Measurements from ENCODE around the gene DPYD.

The DPYD gene

DNA sequence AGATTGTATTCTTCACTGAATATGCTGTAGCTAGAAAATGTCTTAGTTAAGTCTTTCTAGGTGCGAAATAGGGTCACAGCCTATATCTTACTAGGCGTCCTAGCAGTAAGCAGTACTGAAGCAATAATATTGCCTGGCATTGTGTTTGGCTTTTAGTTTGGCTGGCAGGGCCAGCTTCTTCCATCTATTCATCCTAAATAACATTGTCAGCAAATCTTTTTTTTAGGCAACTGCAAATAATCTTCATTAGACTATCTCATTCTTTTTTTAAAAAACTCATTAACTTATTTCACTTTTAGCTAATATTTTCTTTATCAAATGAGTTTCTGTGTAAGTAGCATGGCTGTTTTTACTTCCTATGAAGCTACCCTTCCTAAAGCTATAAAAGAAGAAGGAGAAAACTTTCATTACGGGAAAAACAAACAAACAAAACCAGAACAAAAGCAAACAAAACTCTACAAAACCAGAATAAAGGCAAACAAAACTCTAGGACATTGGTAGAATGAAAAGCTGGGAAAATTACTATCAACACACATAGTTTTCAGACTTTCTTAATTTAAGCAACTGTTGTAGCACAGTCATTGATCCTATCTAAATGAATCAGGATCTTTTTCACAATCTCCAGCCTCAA is 506.0 kb downstream of the DPYD start:
- no peak for DNase-seq

DNA sequence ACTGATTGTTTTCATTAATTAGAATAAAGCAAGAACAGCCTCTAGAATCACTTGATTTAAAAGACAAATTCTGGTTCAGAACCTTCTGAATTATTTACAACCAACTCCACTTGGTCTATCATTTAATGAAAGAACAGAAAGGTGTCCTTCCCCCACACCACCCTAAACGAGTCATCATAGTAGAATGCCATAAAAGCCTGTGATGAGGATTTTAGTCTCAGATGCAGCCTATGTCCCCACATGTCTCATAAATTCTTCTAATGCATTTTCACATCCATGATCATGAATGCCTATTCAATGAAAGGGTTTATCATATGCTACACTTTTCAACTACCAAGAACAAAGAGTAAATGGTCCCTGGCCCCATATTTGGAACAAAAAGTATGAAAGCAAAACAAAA is 508.1 kb downstream of the DPYD start:
- no peak for DNase-seq

DNA sequence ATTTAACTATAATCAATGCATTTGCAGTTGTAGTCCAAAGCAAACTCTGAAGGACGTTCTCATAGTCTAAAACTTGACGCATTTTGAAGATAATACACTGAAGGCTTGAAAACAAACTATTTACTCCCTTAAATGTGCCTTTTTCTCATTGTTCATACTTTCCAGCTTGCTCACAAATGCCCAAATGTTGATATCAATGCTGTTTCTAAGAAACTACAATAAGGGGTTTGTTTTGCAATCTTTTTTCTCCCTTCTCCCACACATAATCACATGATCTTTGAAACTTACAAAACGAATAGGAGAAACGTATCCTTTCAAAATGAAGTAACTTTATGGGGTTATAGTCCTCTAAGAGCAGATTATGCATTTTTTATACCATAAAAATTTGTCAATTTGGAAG is 508.7 kb downstream of the DPYD start:
- DNase-seq = no peak

DNA sequence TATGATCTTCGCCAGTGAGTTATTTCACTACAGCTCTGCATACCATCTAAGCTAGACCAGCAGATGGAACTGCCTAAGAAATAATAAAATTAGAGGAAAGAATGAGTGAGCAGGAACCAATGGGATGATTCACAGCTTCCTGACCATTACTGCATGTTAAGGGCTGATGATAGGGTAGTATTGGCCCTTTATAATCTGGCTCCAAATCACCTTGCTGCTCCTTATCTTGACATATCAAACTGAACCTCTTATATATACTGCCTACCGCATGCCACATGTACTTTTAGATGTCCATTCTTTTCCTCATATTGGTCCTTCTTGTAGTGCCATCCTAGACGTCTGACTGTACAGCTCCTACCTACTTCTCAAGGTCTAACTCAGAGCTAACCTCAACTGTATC is 524.4 kb downstream of the DPYD start:
- DNase-seq = no peak

DNA sequence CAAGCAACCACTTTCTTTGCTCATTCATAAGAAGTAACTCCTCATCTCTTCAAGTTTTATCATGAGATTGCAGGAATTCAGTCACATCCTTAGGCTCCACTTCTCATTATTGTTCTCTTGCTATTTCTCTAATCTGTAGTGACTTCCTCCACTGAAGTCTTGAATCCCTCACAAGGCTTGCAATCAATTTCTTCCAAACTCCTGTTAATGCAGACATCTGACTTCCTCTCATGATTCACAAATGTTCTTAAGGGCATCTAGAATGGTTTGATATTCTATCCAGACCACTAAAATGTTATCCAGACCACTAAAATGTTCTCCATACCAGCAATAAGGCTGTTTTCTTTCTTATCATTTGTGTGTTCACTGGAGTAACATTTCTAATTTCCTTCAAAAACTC is 528.1 kb downstream of the DPYD start:
- DNase-seq = no peak

DNA sequence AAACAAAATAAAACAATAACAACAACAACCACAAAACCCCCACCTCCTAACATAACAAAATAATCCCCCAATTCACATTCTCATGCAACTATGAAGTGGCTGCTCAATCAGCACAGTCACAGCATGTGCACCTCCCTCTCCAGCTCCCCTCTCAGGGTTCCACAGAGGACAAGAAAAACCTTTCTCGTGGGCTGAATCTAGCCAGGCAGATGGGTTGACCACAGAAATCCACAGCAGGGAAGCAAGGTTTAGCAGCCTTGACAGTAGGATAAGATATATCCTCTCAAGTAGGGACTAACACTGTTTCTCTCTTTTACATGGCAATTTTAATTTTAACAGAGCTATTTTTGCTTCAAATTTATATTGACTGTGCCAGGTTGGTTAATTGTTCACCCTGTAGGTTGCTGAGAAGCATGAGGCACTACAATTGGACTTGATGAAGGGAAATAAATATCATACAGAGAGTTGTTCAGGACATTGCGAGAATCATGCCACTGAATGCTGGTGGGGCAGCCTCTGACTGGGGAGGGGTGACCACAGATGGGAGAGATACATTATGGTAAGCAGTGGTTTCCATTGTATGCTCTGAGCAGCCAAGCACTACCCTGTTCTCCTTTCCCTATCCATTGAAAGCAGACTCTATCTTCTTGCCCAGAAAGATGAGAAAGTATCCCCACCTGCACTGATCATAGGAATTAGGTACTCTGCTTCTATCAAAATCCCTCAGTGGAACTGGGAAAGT is 535.1 kb downstream of the DPYD start:
- no peak for DNase-seq

DNA sequence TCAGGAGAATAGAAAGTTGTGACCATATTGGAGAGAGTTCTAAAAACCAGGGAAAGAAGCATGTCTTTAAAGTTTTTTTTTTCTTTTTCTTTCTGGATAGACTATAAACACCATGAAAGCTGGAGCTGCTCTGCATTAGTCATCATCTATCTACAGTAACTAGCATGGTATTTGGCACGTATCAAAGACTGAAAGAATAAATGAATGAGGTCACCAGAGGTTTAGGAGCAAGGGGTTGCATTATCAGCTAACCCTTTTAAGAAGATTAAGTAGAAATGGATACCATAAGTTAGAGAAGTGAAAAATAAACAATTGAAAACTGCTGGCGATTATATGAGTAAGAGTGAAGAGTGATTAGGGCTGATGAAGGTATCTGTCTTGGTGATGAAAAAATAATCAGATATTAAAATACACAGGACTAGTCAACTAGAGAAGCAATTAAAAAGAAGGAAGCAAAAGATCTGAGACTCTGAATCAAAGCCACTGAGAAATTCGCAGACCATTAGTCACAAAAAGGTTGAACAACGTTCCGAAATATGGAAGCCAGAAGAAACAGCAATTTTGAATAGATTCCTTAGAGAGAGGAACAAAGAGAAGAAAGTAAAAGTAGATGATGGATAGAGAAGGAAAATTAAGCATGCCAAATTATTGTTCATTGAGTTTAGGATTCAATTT is 536.4 kb downstream of the DPYD start:
- DNase-seq = no peak

DNA sequence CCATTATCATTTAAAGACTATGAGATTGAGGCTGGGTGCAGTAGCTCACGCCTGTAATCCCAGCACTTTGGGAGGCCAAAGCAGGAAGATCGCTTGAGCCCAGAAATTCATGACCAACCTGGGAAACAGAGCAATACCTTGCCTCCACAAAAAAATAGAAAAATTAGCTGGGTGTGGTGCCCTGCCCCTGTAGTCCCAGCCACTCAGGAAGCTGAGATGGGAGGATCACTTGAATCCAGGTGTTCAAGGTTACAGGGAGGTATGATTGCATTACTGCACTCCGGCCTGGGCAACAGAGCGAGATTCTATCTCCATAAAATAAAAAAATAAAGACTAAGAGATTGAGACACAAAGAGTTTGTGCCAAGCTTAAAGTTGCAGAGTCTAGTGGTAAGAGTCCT is 537.0 kb downstream of the DPYD start:
- DNase-seq = no peak

DNA sequence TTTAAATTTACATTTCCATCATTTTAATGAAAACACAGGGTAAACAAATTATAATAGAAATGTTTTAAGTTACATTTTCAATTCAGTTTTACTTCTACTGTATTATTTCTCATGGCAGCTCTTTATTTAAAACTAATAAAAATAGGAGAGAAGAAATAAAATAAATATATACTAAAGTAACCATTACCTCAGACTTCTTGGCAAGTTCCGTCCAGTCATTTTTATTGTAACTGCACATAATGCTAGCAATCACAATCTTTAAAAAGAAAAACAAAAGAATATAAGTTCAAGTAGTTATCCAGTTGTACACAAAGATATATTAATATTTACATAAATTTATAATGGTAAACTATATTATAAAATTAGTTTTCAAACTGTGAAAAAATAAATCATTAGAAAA is 538.6 kb downstream of the DPYD start:
- DNase-seq = no peak

DNA sequence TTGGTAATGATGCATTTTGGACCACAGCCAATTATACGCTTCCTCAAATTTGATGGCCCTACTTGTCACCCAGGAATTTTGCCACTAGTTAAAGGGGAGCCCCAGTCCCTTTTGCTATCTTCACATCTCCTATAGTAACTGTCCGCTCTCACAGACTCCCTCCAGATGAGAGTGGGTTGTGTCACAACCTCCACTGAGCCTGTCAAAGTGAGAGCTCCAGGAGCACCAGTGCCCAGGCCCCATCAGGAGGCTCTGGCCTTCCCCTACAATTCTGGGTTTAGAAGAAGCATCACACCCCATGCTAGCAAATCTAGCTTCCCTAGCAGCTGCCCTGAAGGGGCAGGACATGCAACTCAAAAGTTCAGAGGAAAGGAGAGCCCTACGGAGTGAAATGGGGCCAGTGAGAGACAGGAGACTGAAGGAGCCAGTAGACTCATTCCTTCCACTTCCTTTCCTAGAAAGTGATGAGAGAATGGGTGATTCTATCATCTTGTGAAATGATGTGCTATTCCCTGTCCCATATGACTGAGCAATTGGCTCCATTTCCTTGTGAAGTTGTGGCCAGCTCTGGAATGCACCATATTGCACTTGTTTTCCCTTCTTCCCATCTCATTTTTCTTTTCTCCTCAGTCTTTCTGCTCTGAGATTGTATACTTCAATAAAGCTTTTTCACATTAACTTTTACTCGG is 541.3 kb downstream of the DPYD start:
- DNase-seq = no peak

DNA sequence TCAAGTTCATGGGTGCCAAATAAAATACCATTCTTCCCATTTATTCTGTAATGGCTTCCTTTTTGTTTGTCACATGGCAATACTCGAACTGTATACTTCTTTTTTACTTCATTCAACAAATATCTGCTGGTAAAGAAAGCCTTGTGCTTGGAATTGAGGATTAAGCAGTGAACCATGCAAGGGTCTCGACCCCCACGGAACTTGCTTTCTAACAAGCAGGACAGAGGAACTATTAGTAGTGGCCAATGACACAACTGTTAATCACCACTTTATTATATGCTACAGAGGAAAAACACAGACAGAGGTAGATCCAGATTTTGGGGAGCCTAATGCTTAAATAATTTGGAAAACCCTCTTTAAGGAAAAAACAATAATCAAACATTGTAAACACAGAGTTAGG is 542.2 kb downstream of the DPYD start:
- no peak for DNase-seq

DNA sequence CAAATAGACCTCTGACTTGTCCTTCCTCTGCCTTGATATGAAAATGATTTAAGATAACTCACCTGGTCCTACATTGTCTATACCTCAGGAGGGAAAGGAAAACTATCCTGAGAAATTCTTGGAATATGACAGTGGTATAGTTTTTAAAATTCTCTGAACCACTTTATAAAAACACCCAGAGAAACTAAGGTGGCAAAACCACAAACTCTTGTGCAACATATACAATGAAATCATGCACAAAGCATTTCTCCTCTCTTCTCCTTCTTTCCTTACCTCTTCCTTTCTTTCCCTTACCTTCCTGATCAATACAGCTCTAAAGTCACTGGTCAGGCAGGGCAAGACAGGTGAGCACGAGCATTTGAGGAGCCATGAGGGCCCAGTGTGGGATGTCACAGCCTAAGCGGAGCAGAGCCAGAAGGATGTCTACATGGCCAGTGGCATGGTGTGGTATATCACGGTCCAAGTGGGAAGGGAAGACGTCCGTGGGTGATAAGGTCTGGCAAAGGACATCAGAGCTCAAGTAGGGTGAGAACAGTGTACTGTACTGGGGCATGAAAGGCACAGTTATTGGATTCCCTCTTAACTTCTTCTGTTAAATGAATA is 543.3 kb downstream of the DPYD start:
- DNase-seq = no peak

DNA sequence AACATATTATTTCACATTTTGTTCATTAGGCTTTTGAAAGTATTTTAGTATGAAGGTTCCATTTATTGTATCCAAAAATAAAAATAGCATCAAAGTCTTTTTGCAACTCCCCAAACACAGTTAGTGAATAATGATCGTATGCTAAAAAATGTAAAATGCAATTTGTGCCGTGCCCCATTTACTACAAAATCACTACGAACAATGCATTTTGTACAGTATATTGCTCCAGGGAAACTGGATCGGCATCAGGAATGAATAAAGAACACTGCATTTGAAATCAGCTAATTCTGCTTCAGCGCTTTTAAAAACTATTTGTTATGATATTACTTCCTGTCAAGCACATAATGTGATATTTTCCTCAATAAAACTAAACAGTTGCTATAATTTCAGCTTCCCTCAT is 547.8 kb downstream of the DPYD start:
- DNase-seq = no peak

DNA sequence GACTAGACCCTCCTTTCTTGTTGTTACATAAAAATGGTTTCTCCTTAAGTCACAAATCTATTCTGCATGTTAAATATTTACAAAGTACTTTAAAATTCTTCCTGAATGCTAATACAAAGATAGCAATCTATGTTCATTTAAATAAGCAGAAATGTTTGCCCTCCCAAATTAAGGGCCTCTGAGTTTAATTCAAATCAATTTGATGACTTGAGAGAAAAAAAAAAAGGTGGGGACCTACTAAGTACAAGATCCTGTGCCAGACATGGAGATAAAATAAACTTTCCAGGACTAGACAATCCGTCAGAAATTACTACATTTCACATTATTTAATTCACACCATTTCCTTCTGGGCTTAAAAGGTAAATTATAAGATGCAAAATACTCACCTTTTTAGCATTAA is 548.3 kb downstream of the DPYD start:
- no peak for DNase-seq

DNA sequence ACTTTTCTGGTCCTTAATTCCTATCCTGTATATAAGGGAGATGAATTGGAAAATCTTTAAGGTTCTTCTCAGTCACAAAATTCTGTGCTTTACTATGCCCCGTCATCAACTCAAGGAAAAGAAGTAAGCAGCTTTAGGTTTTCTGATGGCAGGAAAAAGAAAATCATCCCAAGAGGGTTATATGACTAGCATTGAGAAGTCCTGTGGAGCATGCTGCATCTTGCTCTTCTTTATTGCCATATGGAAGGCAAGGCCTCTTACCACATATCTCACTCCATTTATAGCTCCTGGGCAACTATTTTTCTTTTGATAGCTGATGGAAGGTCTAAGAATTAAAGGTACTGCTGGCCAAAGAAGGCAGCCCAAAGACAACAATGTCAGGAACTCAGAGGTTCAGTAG is 552.5 kb downstream of the DPYD start:
- DNase-seq = no peak

DNA sequence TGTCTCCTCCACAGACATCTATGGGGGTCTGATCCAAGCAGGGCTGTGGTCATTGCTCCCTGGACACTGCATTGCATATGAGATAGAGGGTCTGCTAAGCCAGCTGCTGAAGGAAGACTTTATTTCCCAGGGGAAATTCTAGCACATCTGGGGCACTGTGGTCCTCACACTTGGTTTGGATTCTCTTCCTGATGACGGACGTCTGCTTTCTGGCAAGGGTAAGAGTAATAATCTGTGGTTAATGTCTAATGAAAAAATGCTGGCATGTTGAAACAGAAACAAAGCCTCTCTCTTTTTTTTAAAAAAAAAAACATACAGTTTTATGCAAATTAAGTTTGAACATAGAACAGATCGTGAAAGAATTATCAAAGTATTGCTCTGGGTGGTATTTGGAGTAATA is 553.9 kb downstream of the DPYD start:
- DNase-seq = no peak

DNA sequence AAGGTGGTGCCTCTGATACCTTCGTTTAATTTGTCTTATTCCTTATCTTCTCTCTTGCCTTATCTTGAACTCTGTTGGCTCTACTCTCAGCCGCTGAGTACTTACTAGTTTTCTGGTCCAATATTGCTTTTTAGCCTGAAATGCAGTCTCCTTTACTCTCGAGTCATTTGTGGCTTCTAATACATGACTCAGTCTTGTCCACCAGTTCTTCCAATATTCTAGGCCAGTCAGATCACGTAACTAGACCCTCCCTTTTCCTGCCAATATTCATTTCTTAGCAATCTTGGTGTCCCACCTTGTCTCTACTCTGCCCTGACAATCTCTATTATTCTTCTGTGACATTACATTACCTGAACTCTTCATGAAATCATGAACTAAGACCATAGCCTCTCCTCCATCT is 555.8 kb downstream of the DPYD start:
- DNase-seq = no peak

DNA sequence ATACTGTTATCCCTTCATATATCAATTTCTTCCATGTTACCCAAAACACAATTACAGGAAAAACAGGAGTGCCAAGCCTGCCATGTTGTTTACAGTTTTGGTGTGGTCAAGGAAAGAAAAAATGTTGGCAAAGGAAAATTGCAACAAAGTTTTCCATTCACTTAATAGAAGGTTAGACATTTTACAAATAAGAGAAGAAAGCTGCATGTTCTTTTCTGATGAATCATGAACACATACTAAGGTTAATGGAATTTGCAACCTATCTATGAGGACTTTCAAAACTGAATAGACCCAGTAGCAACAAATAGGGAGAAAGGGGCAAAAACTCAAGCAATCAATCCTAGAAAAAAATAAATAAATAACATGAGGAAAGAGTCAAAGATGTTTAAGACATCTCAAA is 556.7 kb downstream of the DPYD start:
- no peak for DNase-seq

DNA sequence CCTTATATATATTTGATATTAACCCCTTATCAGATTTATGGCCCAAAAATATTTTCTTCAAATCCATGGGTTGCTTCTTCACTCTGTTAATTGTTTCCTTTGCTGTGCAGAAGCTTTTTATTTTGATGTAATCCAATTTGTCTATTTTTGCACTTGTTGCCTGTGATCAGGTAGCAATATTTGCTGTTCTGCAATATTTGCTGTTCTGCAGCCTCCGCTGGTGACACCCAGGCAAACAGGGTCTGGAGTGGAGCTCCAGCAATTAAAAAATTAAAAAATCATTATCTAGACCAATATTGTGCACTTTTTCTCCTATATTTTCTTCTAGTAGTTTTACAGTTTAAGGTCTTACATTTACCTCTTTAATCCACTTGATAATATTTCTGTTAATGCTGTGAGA is 564.5 kb downstream of the DPYD start:
- DNase-seq = no peak

DNA sequence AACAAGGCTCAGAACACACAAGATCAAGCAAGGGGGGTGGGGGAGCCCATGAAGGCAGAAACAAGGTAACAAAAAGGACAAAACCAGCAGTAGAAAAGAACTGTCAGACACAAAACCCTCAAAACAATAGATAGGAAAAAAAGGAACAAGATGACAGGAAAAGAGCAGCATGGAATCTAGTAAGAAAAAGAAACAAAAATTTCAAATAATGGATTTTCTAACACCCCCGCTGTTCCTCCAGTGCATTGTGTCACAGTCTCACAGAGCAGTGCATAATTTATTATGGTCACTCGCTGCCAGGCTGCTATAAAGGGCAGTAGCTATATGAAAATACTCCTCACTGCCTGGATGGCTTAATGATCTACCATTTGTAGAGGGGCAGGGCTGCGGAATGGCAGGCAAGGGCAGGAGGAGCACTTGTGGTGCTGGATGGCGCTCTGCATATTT is 567.9 kb downstream of the DPYD start:
- DNase-seq = no peak

DNA sequence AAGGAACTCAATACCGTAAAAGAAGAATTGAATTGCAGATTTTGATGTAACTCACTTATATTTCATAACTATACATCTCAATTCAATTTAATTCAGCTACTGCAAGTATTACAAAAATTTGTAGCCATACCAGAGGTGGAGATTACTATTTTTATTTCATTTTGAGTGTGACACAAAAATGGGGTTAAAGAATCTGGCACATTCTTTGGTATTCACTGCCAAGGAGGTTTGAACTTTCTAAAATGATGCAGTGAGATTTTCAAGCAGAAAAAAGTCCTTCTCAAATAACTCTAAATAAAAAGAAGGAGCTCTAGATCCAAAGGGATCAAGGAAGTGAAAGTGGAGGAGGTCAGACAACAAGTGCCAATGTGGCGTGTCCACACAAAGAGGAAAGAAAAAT is 569.0 kb downstream of the DPYD start:
- DNase-seq = no peak

DNA sequence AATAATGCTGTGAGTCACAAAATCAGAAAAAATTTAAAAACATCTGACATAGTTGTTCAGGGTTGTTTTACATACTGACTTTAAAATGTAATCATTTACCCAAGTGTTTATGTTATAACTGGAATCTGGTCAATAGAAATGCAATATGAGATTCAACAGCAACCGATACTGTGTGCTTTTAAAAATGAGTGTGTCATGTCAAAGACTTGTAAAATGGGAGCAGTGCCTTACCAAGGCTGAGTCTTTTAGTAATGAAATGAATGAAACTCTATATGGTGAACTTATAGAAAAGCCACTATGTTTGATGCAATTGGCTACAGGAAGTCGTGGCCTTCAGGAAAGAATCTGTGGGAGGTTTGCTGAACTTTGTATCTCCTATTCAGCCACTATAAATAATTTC is 570.2 kb downstream of the DPYD start:
- DNase-seq = no peak

DNA sequence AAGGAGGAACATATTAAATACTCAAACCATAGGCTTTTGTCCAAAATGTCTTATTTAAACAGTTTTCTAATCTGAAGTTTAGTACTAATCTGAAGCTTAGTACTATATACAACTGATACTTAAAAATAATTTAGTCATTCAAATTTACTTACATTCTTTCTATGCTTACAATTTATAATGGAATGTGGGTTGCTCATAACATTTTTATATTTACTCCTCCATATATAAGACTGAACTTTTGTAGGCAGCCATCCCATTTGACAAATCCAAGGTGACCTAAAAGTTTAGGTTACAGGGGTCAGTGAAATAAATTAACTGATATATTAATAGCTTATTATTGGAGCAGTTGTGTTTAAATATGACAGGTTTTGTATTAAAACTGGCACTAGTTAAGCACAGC is 570.6 kb downstream of the DPYD start:
- no peak for DNase-seq
